RWPE2 (cell line): ENCODE data around the gene PUSL1.
A peak's percentile ranks its signal among the peaks of the same experiment; 100 is the strongest.

ENCODE experiments used
- ATAC-seq: fragments of 200-7000 bp; cut with Tn5 transposase; 3 replicates; pipeline ENCODE4 v1.9.1; 2021; ENCODE audit warnings: low read depth
- DNase-seq: peaks from one replicate; pipeline ENCODE4 v3.0.0-alpha.2; 2020; ENCODE audit warnings: low spot score
- H3K27ac ChIP-seq: fragments of 450-650 bp; 2 replicates; pipeline ENCODE4 v1.5.1; 2017; ENCODE audit warnings: mild to moderate bottlenecking; ENCODE audit not compliant: poor library complexity, severe bottlenecking
- H3K27me3 ChIP-seq: fragments of 250-450 bp; sonication (Bioruptor Pico); 2 replicates; pipeline ENCODE4 v1.5.1; 2021; ENCODE audit warnings: mild to moderate bottlenecking, moderate library complexity; ENCODE audit not compliant: insufficient read depth, poor library complexity, severe bottlenecking
- H3K36me3 ChIP-seq: fragments of 250-450 bp; sonication (Bioruptor Pico); 2 replicates; pipeline ENCODE4 v1.5.1; 2020; ENCODE audit warnings: low read depth, mild to moderate bottlenecking, moderate library complexity
- H3K4me1 ChIP-seq: fragments of 250-450 bp; sonication (Bioruptor Pico); 2 replicates; pipeline ENCODE4 v1.5.1; 2021; ENCODE audit warnings: mild to moderate bottlenecking, moderate library complexity; ENCODE audit not compliant: insufficient read depth, poor library complexity, severe bottlenecking
- H3K4me3 ChIP-seq: fragments of 250-450 bp; sonication (Bioruptor Pico); 2 replicates; pipeline ENCODE4 v1.5.1; 2021; ENCODE audit warnings: mild to moderate bottlenecking, moderate library complexity; ENCODE audit not compliant: severe bottlenecking
- H3K9me3 ChIP-seq: fragments of 250-450 bp; sonication (Bioruptor Pico); 2 replicates; pipeline ENCODE4 v1.5.1; 2021; ENCODE audit warnings: mild to moderate bottlenecking, moderate library complexity; ENCODE audit not compliant: severe bottlenecking
- CTCF ChIP-seq: fragments of 450-650 bp; IDR thresholded peaks from one replicate; pipeline ENCODE4 v1.5.1; 2017; ENCODE audit warnings: mild to moderate bottlenecking, moderate library complexity; ENCODE audit not compliant: poor library complexity, severe bottlenecking

PUSL1 gene

GRCh38 chr1:1343811-1344421, 35.5 kb downstream of the PUSL1 start:
- TF ChIP-seq CTCF, result no peak
- Histone ChIP-seq H3K27ac (peak overlapping the region; percentile 98), H3K4me3 (no peak overlapping the region), H3K4me1 (peaks cover 26% of the 10 kb centered on the region), H3K27me3 (no peaks in the 10 kb centered on the region), H3K9me3 (no peaks in the 10 kb centered on the region), H3K36me3 (peaks cover 22% of the 10 kb centered on the region)
- ATAC-seq, result 0 out of 3 replicates have a peak, but pooled peaks have one; percentile 0
- no peak for DNase-seq

DNA sequence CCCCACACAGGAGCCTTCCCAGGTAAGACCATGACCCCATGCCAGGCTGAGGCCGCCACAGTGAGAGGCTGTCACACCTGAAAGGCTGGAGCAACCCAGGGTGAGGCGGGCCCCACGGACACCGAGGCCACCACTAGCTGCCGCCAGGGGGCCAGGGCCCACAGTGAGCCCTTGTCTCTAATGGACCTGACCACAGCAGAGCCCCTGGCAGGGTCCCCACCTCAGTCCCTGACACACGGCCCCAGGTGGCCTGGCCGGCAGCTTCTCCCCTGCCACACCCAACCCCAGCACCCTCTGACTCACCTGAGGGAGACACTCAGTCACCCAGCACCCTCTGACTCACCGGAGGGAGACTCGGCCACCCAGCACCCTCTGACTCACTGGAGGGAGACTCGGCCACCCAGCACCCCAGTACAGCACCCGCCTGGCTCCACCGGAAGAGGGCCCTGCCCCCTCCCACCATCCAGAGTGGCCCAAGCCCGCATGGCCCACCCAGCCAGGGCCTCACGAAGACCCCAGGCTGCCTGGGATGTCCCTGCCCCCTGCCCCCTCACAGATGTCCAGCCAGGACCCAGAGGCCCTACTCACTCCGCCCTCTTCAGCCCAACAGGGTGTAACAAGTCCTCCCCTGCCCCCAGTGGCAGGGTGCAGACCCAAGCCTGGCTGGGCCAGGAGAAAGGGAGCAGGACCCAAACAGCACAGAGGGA, 36.4 kb downstream of the PUSL1 start:
- TF ChIP-seq CTCF, result peak; percentile 43
- peak; percentile 75 for ATAC-seq

GRCh38 chr1:1345384-1345783, 37.0 kb downstream of the PUSL1 start:
- TF ChIP-seq CTCF, result no peak
- Histone ChIP-seq H3K27me3 (no peaks in the 10 kb centered on the region), H3K9me3 (no peaks in the 10 kb centered on the region), H3K4me1 (peaks cover 26% of the 10 kb centered on the region), H3K27ac (peak overlapping the region; percentile 98), H3K4me3 (peak overlapping the region; percentile 0), H3K36me3 (peaks cover 14% of the 10 kb centered on the region)
- peak; percentile 82 for DNase-seq
- peak; percentile 42 for ATAC-seq

More for the DNA sequence above, 36.4 kb downstream of the PUSL1 start:
- Histone ChIP-seq H3K9me3 (no peaks in the 10 kb centered on the region), H3K4me1 (peaks cover 26% of the 10 kb centered on the region), H3K27me3 (no peaks in the 10 kb centered on the region), H3K36me3 (peaks cover 19% of the 10 kb centered on the region), H3K4me3 (peak overlapping the region; percentile 0), H3K27ac (peak overlapping the region; percentile 98)
- peak; percentile 97 for DNase-seq

GRCh38 chr1:1345860-1346500, 37.6 kb downstream of the PUSL1 start:
- H3K36me3 ChIP-seq, result peaks cover 8% of the 10 kb centered on the region
- H3K9me3 ChIP-seq, result no peaks in the 10 kb centered on the region
- no peak for TF ChIP-seq CTCF
- no peaks in the 10 kb centered on the region for H3K27me3 ChIP-seq
- peaks cover 26% of the 10 kb centered on the region for H3K4me1 ChIP-seq
- DNase-seq (no peak), ATAC-seq (no peak)
- no peak overlapping the region for H3K4me3 ChIP-seq
- H3K27ac ChIP-seq, result peak overlapping the region; percentile 98
